Measurements from ENCODE around the gene ERC2. TPM values are rescaled to one million over a fixed set of nuclear protein-coding genes. Genes with fewer than 3 reads are reported as not detected.

ERC2 gene
- total RNA-seq, 1 donor from 2014 or later, result 7.4 TPM

DNA sequence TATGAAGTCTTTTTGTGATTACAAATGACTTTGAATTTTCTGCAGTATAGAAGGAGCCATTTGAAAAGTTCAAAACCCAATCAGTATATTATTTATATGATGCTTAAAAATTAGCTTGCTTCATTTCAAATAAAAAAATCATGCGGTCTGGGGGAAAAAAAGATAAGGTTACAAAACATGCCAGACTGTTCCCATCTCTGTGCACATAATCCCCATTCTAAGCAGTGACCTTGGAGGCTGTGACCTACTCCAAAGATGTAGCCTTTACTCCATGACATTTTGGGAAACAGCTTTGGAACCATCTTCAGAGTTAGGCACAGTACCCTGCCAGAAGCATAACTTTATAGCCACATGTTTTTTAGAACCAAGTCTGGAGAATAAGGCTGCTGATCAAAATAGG, 533.5 kb downstream of the ERC2 start:
- TF ChIP-seq EZH2 (IDR thresholded peaks at IDR 0.05; ENCODE audit: insufficient read depth, low read length), result no peak
- TF ChIP-seq, protein P1, sequence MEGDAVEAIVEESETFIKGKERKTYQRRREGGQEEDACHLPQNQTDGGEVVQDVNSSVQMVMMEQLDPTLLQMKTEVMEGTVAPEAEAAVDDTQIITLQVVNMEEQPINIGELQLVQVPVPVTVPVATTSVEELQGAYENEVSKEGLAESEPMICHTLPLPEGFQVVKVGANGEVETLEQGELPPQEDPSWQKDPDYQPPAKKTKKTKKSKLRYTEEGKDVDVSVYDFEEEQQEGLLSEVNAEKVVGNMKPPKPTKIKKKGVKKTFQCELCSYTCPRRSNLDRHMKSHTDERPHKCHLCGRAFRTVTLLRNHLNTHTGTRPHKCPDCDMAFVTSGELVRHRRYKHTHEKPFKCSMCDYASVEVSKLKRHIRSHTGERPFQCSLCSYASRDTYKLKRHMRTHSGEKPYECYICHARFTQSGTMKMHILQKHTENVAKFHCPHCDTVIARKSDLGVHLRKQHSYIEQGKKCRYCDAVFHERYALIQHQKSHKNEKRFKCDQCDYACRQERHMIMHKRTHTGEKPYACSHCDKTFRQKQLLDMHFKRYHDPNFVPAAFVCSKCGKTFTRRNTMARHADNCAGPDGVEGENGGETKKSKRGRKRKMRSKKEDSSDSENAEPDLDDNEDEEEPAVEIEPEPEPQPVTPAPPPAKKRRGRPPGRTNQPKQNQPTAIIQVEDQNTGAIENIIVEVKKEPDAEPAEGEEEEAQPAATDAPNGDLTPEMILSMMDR (IDR thresholded peaks at IDR 0.05; ENCODE audit: insufficient read depth, low read depth, low read length), result no peak
- Histone ChIP-seq H3K9ac (ENCODE audit: low read length) (no peak overlapping the region), H2AFZ (ENCODE audit: low read depth, low read length) (no peak overlapping the region), H3K27me3 (ENCODE audit: insufficient read depth, low read length) (no peaks in the 10 kb centered on the region), H4K20me1 (ENCODE audit: insufficient read depth, low read length) (no peaks in the 10 kb centered on the region), H3K36me3 (ENCODE audit: insufficient read depth, low read length) (no peaks in the 10 kb centered on the region), H3K27ac (ENCODE audit: low read depth, low read length) (no peak overlapping the region), H3K4me1 (ENCODE audit: insufficient read depth, low read length) (no peaks in the 10 kb centered on the region), H3K4me3 (ENCODE audit: insufficient read depth, low read depth, low read length) (no peak overlapping the region), H3K4me2 (ENCODE audit: low read length) (no peak overlapping the region), H3K9me3 (ENCODE audit: insufficient read depth, low read depth, low read length) (no peaks in the 10 kb centered on the region), H3K79me2 (ENCODE audit: insufficient read depth, low read length) (no peaks in the 10 kb centered on the region)
- H3K4me1 Mint-ChIP-seq (ENCODE audit: low read depth, unreplicated experiment), result no peaks in the 10 kb centered on the region
- DNase-seq (ENCODE audit: low read depth) (no peak), FAIRE-seq (no peak)
- H3K36me3 Mint-ChIP-seq (ENCODE audit: low read depth, unreplicated experiment), result peaks cover 3% of the 10 kb centered on the region
- H3K27ac Mint-ChIP-seq (ENCODE audit: unreplicated experiment), result no peak overlapping the region
- no peaks in the 10 kb centered on the region for H3K9me3 Mint-ChIP-seq (ENCODE audit: unreplicated experiment)
- no peak overlapping the region for H3K4me3 Mint-ChIP-seq (ENCODE audit: unreplicated experiment)
- no peaks in the 10 kb centered on the region for H3K27me3 Mint-ChIP-seq (ENCODE audit: low read depth, unreplicated experiment)

DNA sequence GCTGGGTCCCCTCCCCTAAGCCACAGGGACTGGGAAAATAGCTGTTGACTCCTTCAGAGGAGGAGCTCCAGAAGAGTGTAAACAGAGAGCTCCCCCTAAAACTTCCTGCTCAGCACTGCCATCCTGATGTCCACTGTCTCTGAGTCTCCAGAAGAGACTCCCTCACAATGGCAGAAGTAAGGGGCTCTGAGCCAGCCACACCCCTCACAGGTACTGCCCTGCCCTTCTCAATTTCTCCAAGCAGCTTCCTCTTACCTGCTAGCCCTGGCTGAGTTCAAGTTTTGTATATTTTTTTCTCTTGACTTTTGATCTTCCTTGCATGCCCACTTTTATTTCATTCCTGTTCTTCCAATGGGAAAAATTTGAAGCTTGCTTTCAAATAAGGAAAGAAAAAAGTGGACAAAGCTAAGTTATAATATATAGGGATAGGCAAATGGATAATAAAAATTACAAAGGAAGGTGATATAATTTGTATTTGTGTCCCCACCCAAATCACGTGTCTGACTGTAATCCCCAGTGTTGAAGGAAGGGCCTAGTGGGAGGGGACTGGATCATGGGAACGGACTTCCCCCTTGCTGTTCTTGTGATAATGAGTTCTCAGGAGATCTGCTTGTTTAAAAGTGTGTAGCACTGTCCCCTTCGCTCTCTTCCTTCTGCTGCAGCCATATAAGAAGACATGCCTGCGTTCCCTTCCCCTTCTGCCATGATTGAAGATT, 539.0 kb downstream of the ERC2 start:
- H3K36me3 Mint-ChIP-seq (ENCODE audit: low read depth, unreplicated experiment), result peaks cover 3% of the 10 kb centered on the region
- Histone ChIP-seq H4K20me1 (ENCODE audit: insufficient read depth, low read length) (no peaks in the 10 kb centered on the region), H3K4me1 (ENCODE audit: insufficient read depth, low read length) (no peaks in the 10 kb centered on the region), H3K4me2 (ENCODE audit: low read length) (no peak overlapping the region), H2AFZ (ENCODE audit: low read depth, low read length) (no peak overlapping the region), H3K4me3 (ENCODE audit: insufficient read depth, low read depth, low read length) (no peak overlapping the region), H3K27me3 (ENCODE audit: insufficient read depth, low read length) (no peaks in the 10 kb centered on the region), H3K9ac (ENCODE audit: low read length) (no peak overlapping the region), H3K79me2 (ENCODE audit: insufficient read depth, low read length) (no peaks in the 10 kb centered on the region), H3K36me3 (ENCODE audit: insufficient read depth, low read length) (no peaks in the 10 kb centered on the region), H3K27ac (ENCODE audit: low read depth, low read length) (no peak overlapping the region), H3K9me3 (ENCODE audit: insufficient read depth, low read depth, low read length) (no peaks in the 10 kb centered on the region)
- no peak for TF ChIP-seq EZH2 (IDR thresholded peaks at IDR 0.05; ENCODE audit: insufficient read depth, low read length)
- TF ChIP-seq, protein P1 (IDR thresholded peaks at IDR 0.05; ENCODE audit: insufficient read depth, low read depth, low read length), result no peak
- no peaks in the 10 kb centered on the region for H3K9me3 Mint-ChIP-seq (ENCODE audit: unreplicated experiment)
- H3K4me3 Mint-ChIP-seq (ENCODE audit: unreplicated experiment), result no peak overlapping the region
- no peak overlapping the region for H3K27ac Mint-ChIP-seq (ENCODE audit: unreplicated experiment)
- no peaks in the 10 kb centered on the region for H3K4me1 Mint-ChIP-seq (ENCODE audit: low read depth, unreplicated experiment)
- no peak for FAIRE-seq
- no peaks in the 10 kb centered on the region for H3K27me3 Mint-ChIP-seq (ENCODE audit: low read depth, unreplicated experiment)
- DNase-seq (ENCODE audit: low read depth), result no peak

DNA sequence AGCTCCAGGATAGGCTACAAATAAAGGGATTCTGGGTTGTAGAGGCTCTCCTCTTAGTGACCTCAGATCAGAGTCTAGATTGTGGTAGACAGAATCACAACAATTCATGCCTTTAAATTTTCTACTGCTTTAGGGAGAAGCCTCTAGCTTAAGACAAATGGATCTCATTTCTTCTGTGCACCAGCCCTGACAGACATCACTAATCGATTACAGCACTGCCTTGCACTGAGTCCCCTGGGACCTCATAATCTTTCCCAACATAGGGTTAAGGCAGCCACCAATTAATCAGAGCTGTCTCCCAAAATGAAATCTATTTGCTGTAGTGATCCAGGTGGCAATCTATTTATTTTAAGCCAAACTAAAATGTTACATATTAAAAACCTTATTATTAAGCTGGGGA, 544.6 kb downstream of the ERC2 start:
- Mint-ChIP-seq H3K27ac (ENCODE audit: unreplicated experiment) (no peak overlapping the region), H3K4me1 (ENCODE audit: low read depth, unreplicated experiment) (no peaks in the 10 kb centered on the region), H3K4me3 (ENCODE audit: unreplicated experiment) (no peak overlapping the region), H3K27me3 (ENCODE audit: low read depth, unreplicated experiment) (no peaks in the 10 kb centered on the region), H3K9me3 (ENCODE audit: unreplicated experiment) (no peaks in the 10 kb centered on the region), H3K36me3 (ENCODE audit: low read depth, unreplicated experiment) (no peaks in the 10 kb centered on the region)
- H3K27me3 ChIP-seq (ENCODE audit: insufficient read depth, low read length), result no peaks in the 10 kb centered on the region
- H3K4me2 ChIP-seq (ENCODE audit: low read length), result no peak overlapping the region
- no peaks in the 10 kb centered on the region for H4K20me1 ChIP-seq (ENCODE audit: insufficient read depth, low read length)
- H3K9me3 ChIP-seq (ENCODE audit: insufficient read depth, low read depth, low read length), result no peaks in the 10 kb centered on the region
- no peak overlapping the region for H2AFZ ChIP-seq (ENCODE audit: low read depth, low read length)
- TF ChIP-seq, protein P1 (IDR thresholded peaks at IDR 0.05; ENCODE audit: insufficient read depth, low read depth, low read length), result no peak
- TF ChIP-seq EZH2 (IDR thresholded peaks at IDR 0.05; ENCODE audit: insufficient read depth, low read length), result no peak
- no peaks in the 10 kb centered on the region for H3K36me3 ChIP-seq (ENCODE audit: insufficient read depth, low read length)
- DNase-seq (ENCODE audit: low read depth) (no peak), FAIRE-seq (no peak)
- no peak overlapping the region for H3K27ac ChIP-seq (ENCODE audit: low read depth, low read length)
- H3K9ac ChIP-seq (ENCODE audit: low read length), result no peak overlapping the region
- H3K4me1 ChIP-seq (ENCODE audit: insufficient read depth, low read length), result no peaks in the 10 kb centered on the region
- H3K79me2 ChIP-seq (ENCODE audit: insufficient read depth, low read length), result no peaks in the 10 kb centered on the region
- H3K4me3 ChIP-seq (ENCODE audit: insufficient read depth, low read depth, low read length), result no peak overlapping the region

Measured in astrocyte (in vitro differentiated cells and primary cell).